ENCODE data around the gene FOXP1.

DNA sequence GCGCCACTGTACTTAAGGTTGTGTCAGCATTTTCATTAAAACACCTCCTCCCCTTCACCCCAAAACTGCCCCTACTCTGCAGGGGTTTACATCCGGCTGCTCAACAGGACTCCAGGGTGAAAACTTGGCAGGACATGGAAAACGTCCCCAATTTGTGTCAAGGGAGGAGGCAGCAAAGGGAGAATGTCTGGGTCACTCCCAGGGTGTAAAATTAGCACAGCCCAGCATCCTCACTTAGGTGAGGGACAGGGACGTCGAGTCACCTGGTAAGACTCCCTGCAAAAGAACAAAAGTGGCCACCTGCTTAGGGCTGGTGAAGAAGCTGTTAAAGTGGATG lies 532.3 kb downstream of the FOXP1 start:
- TF ChIP-seq POLR2AphosphoS5 (IDR thresholded peaks at IDR 0.05; ENCODE audit: low read depth, low read length) (no peak), POLR2A (IDR thresholded peaks at IDR 0.05; ENCODE audit: low read depth, low read length) (no peak), TAF1 (IDR thresholded peaks at IDR 0.05; ENCODE audit: low read depth, low read length) (no peak), SPI1 (IDR thresholded peaks at IDR 0.05; ENCODE audit: low read depth, low read length) (no peak)
